ENCODE data around the gene FER. TPM values are rescaled to one million over a fixed set of nuclear protein-coding genes. Genes with fewer than 3 reads are reported as not detected.

Gene FER
- total and polyA plus RNA-seq, 10 of the 15 experiments (the other 5 are each of a cell fraction or from before 2014, with no cell fraction given) = 4.4 to 19.1 (median 9.6) TPM

DNA sequence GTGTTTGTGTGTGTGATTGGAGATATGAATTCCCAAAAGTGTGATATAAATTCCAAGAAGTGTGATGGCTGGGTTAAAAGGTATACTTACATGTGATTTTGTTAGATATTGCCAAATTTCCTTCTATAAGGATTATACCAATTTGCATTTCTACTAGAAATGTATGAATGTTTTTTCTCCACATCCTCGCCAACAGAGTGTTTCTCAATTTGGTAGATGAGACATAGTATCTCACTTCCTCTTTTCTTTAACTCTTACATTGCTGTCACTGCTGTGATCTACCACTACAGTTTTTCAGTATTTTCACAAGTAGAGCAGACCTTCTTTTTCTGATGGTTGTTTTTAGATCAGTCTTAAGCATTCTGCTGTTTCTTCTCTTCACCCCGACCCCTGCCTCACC, 111.3 kb downstream of the FER start (continued):
- TF ChIP-seq, protein P1, sequence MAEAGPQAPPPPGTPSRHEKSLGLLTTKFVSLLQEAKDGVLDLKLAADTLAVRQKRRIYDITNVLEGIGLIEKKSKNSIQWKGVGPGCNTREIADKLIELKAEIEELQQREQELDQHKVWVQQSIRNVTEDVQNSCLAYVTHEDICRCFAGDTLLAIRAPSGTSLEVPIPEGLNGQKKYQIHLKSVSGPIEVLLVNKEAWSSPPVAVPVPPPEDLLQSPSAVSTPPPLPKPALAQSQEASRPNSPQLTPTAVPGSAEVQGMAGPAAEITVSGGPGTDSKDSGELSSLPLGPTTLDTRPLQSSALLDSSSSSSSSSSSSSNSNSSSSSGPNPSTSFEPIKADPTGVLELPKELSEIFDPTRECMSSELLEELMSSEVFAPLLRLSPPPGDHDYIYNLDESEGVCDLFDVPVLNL (IDR thresholded peaks at IDR 0.05; ENCODE audit: low read depth, low read length) = no peak
- TF ChIP-seq MTA2 (IDR thresholded peaks at IDR 0.05; ENCODE audit: low read depth) (peak; percentile 82), EED (IDR thresholded peaks at IDR 0.05; ENCODE audit: low read depth) (no peak), ATF7 (IDR thresholded peaks at IDR 0.05; ENCODE audit: low read depth) (peak; percentile 81), SP1 (IDR thresholded peaks at IDR 0.05; ENCODE audit: low read depth, low read length) (peak; percentile 11), RUNX3 (IDR thresholded peaks at IDR 0.05; ENCODE audit: low read length) (peak; percentile 58; the same call in 1 of the 2 replicates), TCF12 (IDR thresholded peaks at IDR 0.05; ENCODE audit: low read depth, low read length) (no peak), ATF2 (IDR thresholded peaks at IDR 0.05; ENCODE audit: low read length) (peak; percentile 59; the same call in 1 of the 2 replicates), CEBPB (IDR thresholded peaks at IDR 0.05; ENCODE audit: borderline replicate concordance in 1 of 2, low read depth in 2 of 2, low read length in 2 of 2) (no peak), POU2F2 (IDR thresholded peaks at IDR 0.05; ENCODE audit: borderline replicate concordance, low read depth, low read length) (0 out of 3 replicates have a peak, but pooled peaks have one; percentile 40), BCL11A (IDR thresholded peaks at IDR 0.05; ENCODE audit: low read depth, low read length) (peak; percentile 44; the same call in 1 of the 2 replicates), IKZF1 (conservative IDR thresholded peaks at IDR 0.05) (0 out of 2 replicates have a peak, but pooled peaks have one; percentile 17), ZNF24 (IDR thresholded peaks at IDR 0.05) (peak; percentile 82), EGR1 (IDR thresholded peaks at IDR 0.05; ENCODE audit: borderline replicate concordance in 1 of 2, low read depth in 2 of 2, low read length in 2 of 2) (no peak), MEF2B (IDR thresholded peaks at IDR 0.05; ENCODE audit: partially characterized antibody, poor library complexity, severe bottlenecking) (peak; percentile 73), RCOR1 (conservative IDR thresholded peaks at IDR 0.05; ENCODE audit: low read depth, low read length) (0 out of 2 replicates have a peak, but pooled peaks have one; percentile 76), IRF4 (IDR thresholded peaks at IDR 0.05; ENCODE audit: low read depth, low read length) (peak; percentile 95), RAD21 (IDR thresholded peaks at IDR 0.05; ENCODE audit: insufficient read depth, low read depth, low read length) (0 out of 2 replicates have a peak, but pooled peaks have one; percentile 1), NR2C2 (IDR thresholded peaks at IDR 0.05; ENCODE audit: borderline replicate concordance, control insufficient read depth, insufficient read length, low read depth) (no peak), SMARCA5 (IDR thresholded peaks at IDR 0.05) (peak; percentile 94), BACH1 (IDR thresholded peaks at IDR 0.05; ENCODE audit: borderline replicate concordance) (peak; percentile 68; the same call in 1 of the 2 replicates), IKZF2 (IDR thresholded peaks at IDR 0.05) (peak; percentile 62 to 73)
- TF ChIP-seq, protein P2, sequence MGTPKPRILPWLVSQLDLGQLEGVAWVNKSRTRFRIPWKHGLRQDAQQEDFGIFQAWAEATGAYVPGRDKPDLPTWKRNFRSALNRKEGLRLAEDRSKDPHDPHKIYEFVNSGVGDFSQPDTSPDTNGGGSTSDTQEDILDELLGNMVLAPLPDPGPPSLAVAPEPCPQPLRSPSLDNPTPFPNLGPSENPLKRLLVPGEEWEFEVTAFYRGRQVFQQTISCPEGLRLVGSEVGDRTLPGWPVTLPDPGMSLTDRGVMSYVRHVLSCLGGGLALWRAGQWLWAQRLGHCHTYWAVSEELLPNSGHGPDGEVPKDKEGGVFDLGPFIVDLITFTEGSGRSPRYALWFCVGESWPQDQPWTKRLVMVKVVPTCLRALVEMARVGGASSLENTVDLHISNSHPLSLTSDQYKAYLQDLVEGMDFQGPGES (IDR thresholded peaks at IDR 0.05) = no peak
- TF ChIP-seq, protein P3, sequence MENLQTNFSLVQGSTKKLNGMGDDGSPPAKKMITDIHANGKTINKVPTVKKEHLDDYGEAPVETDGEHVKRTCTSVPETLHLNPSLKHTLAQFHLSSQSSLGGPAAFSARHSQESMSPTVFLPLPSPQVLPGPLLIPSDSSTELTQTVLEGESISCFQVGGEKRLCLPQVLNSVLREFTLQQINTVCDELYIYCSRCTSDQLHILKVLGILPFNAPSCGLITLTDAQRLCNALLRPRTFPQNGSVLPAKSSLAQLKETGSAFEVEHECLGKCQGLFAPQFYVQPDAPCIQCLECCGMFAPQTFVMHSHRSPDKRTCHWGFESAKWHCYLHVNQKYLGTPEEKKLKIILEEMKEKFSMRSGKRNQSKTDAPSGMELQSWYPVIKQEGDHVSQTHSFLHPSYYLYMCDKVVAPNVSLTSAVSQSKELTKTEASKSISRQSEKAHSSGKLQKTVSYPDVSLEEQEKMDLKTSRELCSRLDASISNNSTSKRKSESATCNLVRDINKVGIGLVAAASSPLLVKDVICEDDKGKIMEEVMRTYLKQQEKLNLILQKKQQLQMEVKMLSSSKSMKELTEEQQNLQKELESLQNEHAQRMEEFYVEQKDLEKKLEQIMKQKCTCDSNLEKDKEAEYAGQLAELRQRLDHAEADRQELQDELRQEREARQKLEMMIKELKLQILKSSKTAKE (IDR thresholded peaks at IDR 0.05; ENCODE audit: low read depth, poor library complexity, severe bottlenecking) = peak; percentile 42
- TF ChIP-seq, protein P4, sequence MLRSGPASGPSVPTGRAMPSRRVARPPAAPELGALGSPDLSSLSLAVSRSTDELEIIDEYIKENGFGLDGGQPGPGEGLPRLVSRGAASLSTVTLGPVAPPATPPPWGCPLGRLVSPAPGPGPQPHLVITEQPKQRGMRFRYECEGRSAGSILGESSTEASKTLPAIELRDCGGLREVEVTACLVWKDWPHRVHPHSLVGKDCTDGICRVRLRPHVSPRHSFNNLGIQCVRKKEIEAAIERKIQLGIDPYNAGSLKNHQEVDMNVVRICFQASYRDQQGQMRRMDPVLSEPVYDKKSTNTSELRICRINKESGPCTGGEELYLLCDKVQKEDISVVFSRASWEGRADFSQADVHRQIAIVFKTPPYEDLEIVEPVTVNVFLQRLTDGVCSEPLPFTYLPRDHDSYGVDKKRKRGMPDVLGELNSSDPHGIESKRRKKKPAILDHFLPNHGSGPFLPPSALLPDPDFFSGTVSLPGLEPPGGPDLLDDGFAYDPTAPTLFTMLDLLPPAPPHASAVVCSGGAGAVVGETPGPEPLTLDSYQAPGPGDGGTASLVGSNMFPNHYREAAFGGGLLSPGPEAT (IDR thresholded peaks at IDR 0.05; ENCODE audit: low read depth) = peak; percentile 35; the same call in 1 of the 2 replicates
